Activated CD8-positive, alpha-beta memory T cell treated with anti-CD3 and anti-CD28 coated beads for 1 hour (primary cell): ENCODE data around the gene COMMD2.

Source experiments
- DNase-seq, 2 donors: peaks; one replicate each; pipeline ENCODE4 v3.0.0-alpha.2; 2020; ENCODE audit warnings: low read depth in 1 of 2; ENCODE audit errors: extremely low read depth in 1 of 2

Gene COMMD2

GRCh38 chr3:149764302-149764701 is 12.0 kb upstream of the COMMD2 start:
- DNase-seq, result no peak

GRCh38 chr3:149763565-149764195 is 11.4 kb upstream of the COMMD2 start:
- no peak for DNase-seq

DNA sequence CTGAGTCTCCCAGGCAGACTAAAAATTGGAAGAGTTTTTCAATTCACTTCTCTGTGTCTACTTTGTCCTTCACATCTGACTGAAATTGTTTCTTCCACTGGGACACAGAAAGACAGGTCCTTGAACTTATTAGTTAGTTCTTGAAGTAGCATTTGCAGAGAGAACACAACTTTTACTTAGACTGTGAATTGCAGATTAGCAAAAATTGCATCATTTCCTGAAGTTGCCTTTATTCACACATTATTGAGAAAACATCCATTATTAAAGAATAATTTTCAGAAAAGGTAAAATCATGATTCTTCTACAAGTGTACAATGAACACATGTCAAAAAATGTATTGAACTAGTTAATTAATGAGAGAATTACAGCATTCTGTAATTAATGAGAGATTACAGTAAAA is 1.4 kb upstream of the COMMD2 start:
- DNase-seq, result no peak

DNA sequence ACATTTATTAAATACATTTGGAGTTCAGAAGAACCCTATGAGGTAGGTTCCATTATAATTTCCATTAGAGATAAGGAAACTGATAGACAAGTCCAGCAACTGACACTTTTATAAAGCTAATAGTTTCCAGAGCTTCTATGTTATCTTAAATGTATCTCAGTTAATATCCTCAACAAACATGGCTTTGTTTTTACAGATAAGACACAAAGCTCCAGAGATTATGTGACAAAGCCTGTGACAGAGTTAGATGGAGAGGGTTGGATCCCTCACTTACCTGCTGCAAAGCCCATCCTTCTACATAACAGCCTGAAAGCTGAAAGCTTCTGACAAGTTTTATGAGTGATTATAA is 473 bp upstream of the COMMD2 start:
- DNase-seq, result no peak

DNA sequence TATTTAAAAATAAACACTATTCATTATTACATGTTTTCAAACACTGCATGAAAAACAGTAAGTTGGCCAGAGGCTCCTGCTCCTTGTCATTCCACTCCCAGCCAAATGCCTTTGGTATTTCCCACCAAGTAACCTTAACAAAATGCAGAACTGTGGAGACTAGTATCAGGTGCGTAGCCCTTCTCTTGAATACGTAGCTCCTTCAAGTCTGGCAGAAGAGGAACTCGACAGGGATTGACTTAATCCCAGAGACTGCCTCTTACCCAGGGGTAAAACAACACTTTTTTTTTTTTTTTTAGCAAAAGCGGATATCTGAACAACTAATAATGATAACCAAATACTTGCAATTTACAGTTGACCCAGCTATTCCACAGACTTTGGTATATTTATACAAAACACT is 738 bp downstream of the COMMD2 start:
- no peak for DNase-seq

GRCh38 chr3:149744606-149745005 is 7.7 kb downstream of the COMMD2 start:
- DNase-seq, result no peak

DNA sequence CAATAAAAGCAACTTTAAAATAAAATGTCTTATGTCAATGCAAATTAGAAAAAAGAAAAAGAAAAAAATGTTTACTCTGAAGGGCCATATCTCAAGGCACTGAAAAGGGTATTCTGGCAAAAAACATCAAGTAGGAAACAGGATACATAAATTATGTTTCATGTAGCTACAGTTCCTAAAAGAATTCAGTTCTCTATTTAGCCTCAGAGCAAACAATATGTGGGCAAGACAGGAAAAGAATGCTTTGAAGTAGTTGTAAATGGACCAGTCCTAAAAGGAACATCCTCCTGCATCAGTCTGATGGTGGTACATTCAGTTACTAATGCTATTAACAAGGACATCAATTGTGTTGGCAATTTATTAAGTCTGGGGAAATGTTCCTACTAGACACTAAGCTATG is 8.1 kb downstream of the COMMD2 start:
- DNase-seq, result no peak

DNA sequence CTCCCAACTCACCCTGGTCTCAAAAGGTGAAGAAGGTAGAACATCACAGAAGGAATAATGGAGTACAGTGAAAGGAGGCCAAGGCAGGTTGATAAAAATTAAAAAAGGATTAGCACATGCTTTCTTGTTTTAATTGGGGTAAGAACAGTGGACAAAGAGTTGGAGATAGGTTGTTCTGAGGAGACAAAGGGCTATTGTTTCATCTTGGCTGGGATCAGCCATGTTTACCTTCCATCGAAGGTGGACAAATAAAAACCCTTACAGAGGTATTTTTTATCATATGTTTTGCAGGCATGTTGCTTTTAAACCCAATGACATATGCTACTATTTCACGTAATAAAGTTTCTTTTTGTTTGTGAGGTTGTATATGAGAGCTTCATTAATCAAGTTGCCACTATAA is 12.9 kb downstream of the COMMD2 start:
- no peak for DNase-seq

- no peak for DNase-seq
Measured at GRCh38 chr3:149738876-149739275, 13.4 kb downstream of the COMMD2 start.

DNA sequence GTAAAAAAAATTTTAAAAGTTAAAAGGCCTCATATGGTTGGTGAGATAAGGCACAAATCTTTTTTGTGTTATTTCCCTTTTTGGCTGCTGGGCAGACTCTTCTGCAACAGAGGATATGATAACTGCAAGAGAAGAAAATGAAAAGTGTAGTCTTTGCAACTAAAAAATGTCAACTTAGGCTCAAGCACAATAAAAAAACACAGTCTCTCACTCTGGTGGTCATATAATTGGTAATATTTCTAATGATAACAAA is 15.4 kb downstream of the COMMD2 start:
- no peak for DNase-seq

GRCh38 chr3:149736175-149736952 is 15.9 kb downstream of the COMMD2 start:
- no peak for DNase-seq

- DNase-seq, result no peak
Measured at GRCh38 chr3:149732234-149732633, 20.1 kb downstream of the COMMD2 start.

GRCh38 chr3:149727656-149728055 is 24.6 kb downstream of the COMMD2 start:
- DNase-seq, result no peak

GRCh38 chr3:149726716-149727407 is 25.4 kb downstream of the COMMD2 start:
- DNase-seq, result no peak

DNA sequence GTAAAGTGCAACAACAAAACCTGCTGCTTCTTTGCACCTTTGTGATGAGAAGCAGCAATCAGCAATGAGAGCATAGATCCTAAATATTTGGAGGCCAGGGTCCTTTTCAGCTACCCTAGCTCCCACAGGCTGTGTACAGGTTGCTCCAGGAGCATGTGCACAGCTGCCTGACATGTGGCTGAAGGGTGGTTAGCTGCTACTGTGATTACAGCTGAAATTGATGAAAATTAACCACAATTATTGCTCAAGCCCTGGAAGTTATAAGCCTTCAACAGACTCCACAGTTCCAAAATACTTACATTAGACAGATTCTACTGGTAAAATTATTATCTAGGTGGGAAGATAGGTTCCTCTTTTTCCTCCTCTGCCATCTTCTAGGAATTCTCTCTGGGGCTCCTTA is 28.5 kb downstream of the COMMD2 start:
- no peak for DNase-seq

GRCh38 chr3:149720918-149721317 is 31.4 kb downstream of the COMMD2 start:
- no peak for DNase-seq

DNA sequence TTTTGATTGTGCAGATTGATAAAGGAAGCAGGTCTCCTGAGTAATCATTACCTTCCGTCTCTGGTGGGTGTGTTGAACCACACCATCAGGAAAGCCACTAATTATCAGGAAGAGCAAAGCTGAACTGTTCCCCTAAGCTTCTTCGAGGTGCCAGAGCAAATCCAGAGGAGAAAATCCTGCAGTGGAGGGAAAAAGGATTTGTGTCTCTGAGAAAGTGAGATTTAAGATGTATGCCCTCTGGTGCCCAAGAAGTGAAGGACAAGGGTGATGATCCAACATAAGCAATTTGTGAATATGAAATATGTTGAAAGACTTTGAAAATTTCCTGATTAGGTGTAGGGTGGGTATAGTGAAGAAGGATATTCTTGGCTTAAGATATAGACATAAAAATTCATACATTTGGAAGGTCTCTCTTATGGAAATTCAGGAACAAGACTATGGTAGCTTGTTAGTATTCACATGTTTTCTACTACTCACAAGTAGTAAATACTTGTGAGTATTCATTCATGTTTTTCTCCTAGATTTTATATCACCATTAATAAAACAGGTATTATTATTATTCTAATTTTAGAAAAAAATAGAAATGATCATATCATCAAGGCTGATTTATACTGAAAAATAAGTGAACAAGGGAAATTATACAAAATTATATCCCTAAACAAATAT is 34.8 kb downstream of the COMMD2 start:
- no peak for DNase-seq

GRCh38 chr3:149716984-149717383 is 35.3 kb downstream of the COMMD2 start:
- no peak for DNase-seq

- no peak for DNase-seq
Measured at GRCh38 chr3:149715247-149715646, 37.0 kb downstream of the COMMD2 start.

DNA sequence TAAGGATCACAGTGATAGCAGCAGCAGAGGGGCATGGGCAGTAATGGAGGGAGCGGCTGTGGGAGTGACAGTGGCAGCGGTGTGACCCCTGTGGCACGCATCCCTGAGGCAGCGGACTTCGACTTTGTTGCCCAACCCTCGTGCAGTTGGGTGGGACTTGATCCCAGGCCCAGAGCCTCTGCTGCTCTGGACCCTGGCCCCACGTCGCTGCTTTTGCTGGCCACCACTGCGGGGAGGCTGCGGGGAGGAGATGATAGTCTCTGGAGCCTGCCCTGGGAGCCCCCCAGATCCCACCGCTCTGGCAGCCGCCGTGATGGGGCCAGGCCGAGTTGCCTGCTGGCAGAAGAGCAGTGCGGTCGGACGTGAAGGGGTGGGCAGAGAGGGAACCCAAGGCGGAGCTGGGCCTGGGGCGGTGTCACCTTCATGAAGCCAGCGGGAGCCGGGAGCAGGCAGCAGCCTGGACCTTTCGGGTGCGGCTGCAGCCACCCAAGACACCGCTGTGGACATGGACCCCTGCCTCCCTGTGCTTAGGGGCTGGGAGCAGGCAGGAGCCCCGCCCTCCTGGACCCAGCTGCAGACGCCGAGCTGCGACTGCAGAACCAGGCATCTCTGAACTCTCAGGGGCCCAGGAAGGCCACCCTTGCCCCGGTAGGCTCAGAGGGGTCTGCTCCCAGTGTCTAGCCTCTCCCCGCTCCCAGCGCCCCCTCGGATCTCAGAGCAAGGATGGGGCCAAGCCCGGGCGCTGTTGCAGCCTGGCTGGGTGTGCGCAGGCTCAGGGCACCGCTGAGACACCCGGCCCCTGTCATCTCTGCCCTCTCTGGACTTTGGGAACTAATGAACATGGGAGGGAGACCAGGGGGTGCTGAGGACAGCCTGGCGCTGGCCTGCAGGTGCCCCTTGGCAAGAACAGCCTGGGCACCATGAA is 38.3 kb downstream of the COMMD2 start:
- DNase-seq, result no peak

DNA sequence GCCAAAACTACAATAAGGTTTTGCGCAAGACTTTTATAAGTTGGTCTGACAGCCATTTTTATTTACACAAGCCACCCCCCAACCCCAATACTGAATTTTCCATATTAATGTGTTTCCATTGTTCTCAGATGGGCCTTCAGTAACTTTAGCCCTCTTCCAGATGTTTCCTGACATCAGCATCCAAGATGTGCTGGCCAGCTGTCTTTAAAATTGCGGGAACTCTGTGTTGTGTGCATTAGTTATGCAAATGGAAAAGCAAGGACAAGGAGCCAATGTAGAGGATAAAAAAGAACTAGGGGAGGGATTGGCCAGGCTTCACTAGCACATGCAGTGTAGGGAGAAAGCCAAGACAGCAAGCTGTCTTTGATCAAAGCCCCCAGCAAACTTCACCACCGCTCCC is 45.4 kb downstream of the COMMD2 start:
- no peak for DNase-seq
